Measurements from ENCODE around the gene UBE3B.

DNA sequence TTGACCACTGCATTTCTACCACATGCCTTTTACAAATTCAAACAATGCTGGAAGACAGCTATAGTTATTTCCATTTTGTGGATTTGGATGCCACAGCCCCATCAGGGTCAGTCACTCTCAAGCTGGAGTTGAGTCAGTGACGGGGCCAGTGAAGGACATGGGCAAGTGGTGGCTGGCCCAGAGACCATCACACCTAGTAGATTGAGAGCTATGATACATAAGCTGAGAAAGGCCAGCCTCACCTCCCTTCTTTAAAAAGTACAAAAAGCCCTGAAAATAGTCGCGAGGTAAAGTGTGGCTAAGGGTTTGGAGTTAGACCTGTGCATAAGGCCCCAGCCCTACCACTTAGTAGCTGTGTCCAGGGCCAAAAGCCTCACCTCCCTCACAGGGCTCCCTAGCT lies 4.4 kb upstream of the UBE3B start:
- TF ChIP-seq, protein P1, sequence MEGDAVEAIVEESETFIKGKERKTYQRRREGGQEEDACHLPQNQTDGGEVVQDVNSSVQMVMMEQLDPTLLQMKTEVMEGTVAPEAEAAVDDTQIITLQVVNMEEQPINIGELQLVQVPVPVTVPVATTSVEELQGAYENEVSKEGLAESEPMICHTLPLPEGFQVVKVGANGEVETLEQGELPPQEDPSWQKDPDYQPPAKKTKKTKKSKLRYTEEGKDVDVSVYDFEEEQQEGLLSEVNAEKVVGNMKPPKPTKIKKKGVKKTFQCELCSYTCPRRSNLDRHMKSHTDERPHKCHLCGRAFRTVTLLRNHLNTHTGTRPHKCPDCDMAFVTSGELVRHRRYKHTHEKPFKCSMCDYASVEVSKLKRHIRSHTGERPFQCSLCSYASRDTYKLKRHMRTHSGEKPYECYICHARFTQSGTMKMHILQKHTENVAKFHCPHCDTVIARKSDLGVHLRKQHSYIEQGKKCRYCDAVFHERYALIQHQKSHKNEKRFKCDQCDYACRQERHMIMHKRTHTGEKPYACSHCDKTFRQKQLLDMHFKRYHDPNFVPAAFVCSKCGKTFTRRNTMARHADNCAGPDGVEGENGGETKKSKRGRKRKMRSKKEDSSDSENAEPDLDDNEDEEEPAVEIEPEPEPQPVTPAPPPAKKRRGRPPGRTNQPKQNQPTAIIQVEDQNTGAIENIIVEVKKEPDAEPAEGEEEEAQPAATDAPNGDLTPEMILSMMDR (conservative IDR thresholded peaks at IDR 0.05), result no peak
- TF ChIP-seq ZFX (IDR thresholded peaks at IDR 0.05), result no peak

All from C4-2B (cell line).